KG1 (cell line): ENCODE measurements around the gene TEX47.

Experiments
- DNase-seq: peaks from one replicate; lab custom pipeline; 2025; lab: John Stamatoyannopoulos, UW

The TEX47 gene

DNA sequence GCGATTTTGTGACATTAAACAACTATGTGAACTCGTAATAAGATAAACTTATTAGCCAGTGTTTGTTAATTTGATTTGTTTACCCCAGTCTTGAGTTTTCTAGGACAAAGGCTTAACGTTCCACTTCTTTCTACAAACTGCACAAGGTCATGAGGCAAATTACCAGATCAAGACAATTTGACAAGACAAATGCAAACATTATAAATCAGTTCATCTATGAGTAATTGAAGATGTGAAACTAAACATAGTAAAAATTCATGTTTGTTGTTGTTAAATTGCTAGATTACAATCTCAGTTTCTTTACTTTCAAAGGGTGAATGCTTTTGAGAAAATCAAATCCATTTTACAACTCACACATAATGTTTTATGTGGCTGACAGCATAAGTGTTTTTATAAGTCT lies 49.4 kb downstream of the TEX47 start:
- DNase-seq, result no peak
